ENCODE measurements around the gene MISP3.

The MISP3 gene

GRCh38 chr19:14086098-14086497 is 13.5 kb downstream of the MISP3 start:
- H3K79me2 ChIP-seq: no peaks in the 10 kb centered on the region
- no peak for TF ChIP-seq CTCF (IDR thresholded peaks at IDR 0.05)

GRCh38 chr19:14088634-14089411 is 16.2 kb downstream of the MISP3 start:
- H3K79me2 ChIP-seq: no peaks in the 10 kb centered on the region
- no peak overlapping the region for H3K27ac ChIP-seq
- no peak overlapping the region for H3K4me2 ChIP-seq (ENCODE audit: low read length)
- no peak for TF ChIP-seq CTCF (IDR thresholded peaks at IDR 0.05)
- no peak overlapping the region for H2AFZ ChIP-seq
- H3K36me3 ChIP-seq (ENCODE audit: control insufficient read depth, insufficient read depth, low read length): no peaks in the 10 kb centered on the region
- H3K9ac ChIP-seq: no peak overlapping the region
- H3K9me3 ChIP-seq (ENCODE audit: control insufficient read depth, low read length): no peaks in the 10 kb centered on the region
- H3K27me3 ChIP-seq (ENCODE audit: control insufficient read depth, insufficient read depth, low read length): no peaks in the 10 kb centered on the region
- no peak overlapping the region for H3K4me3 ChIP-seq (ENCODE audit: low read depth, low read length)
- H3K4me1 ChIP-seq: peaks cover 5% of the 10 kb centered on the region

More at GRCh38 chr19:14086098-14086497, 13.5 kb downstream of the MISP3 start:
- Histone ChIP-seq H3K4me2 (ENCODE audit: low read length) (no peak overlapping the region), H3K4me3 (ENCODE audit: low read depth, low read length) (no peak overlapping the region), H3K27me3 (ENCODE audit: control insufficient read depth, insufficient read depth, low read length) (no peaks in the 10 kb centered on the region), H3K4me1 (no peaks in the 10 kb centered on the region), H3K27ac (no peak overlapping the region), H3K9ac (no peak overlapping the region), H3K36me3 (ENCODE audit: control insufficient read depth, insufficient read depth, low read length) (no peaks in the 10 kb centered on the region), H2AFZ (no peak overlapping the region), H3K9me3 (ENCODE audit: control insufficient read depth, low read length) (no peaks in the 10 kb centered on the region)

GRCh38 chr19:14089412-14089661 is 16.8 kb downstream of the MISP3 start:
- no peak overlapping the region for H2AFZ ChIP-seq
- no peak overlapping the region for H3K27ac ChIP-seq
- peaks cover 5% of the 10 kb centered on the region for H3K4me1 ChIP-seq
- no peaks in the 10 kb centered on the region for H3K27me3 ChIP-seq (ENCODE audit: control insufficient read depth, insufficient read depth, low read length)
- no peaks in the 10 kb centered on the region for H3K79me2 ChIP-seq
- H3K9ac ChIP-seq: no peak overlapping the region
- H3K36me3 ChIP-seq (ENCODE audit: control insufficient read depth, insufficient read depth, low read length): no peaks in the 10 kb centered on the region
- TF ChIP-seq CTCF (IDR thresholded peaks at IDR 0.05): no peak
- peak overlapping the region; percentile 66 for H3K4me2 ChIP-seq (ENCODE audit: low read length)
- peak overlapping the region; percentile 38 for H3K4me3 ChIP-seq (ENCODE audit: low read depth, low read length)
- H3K9me3 ChIP-seq (ENCODE audit: control insufficient read depth, low read length): no peaks in the 10 kb centered on the region

- Histone ChIP-seq H3K36me3 (ENCODE audit: control insufficient read depth, insufficient read depth, low read length) (no peaks in the 10 kb centered on the region), H3K79me2 (no peaks in the 10 kb centered on the region), H3K9ac (no peak overlapping the region), H3K27me3 (ENCODE audit: control insufficient read depth, insufficient read depth, low read length) (no peaks in the 10 kb centered on the region), H3K4me1 (peaks cover 5% of the 10 kb centered on the region), H3K9me3 (ENCODE audit: control insufficient read depth, low read length) (no peaks in the 10 kb centered on the region), H3K4me3 (ENCODE audit: low read depth, low read length) (peak overlapping the region; percentile 39), H3K4me2 (ENCODE audit: low read length) (peak overlapping the region; percentile 66), H2AFZ (peak overlapping the region; percentile 79), H3K27ac (no peak overlapping the region)
- no peak for TF ChIP-seq CTCF (IDR thresholded peaks at IDR 0.05)
Observed at GRCh38 chr19:14089662-14090508, 17.3 kb downstream of the MISP3 start.

Measured in parathyroid adenoma (tissue), 2 donors.